Measurements from ENCODE around the gene DNAJC5.

GRCh38 chr20:63964412-63964811, 69.5 kb downstream of the DNAJC5 start:
- TF ChIP-seq CTCF (IDR thresholded peaks at IDR 0.05; ENCODE audit: low read depth, low read length, poor library complexity, severe bottlenecking) = no peak
- no peak for TF ChIP-seq EZH2phosphoT487 (IDR thresholded peaks at IDR 0.05; ENCODE audit: borderline replicate concordance, low read length)

Data from DOHH2 (cell line).